ENCODE data around the gene ASPHD2.
"Not testable (repeated sequence)": the region's sequence is repeated elsewhere in the genome, so short reads cannot be mapped to it uniquely, and the experiment has no call there.

Gene ASPHD2

GRCh38 chr22:26399289-26399688 lies 29.8 kb upstream of the ASPHD2 start:
- DNase-seq (ENCODE audit: low spot score) = no peak
- in situ Hi-C loops (cut with MboI; ENCODE audit: low pct_unique_long_range_greater_than_20kb, low sequenced_read_pairs, unreplicated experiment) = no loop called here
- TF ChIP-seq CTCF (IDR thresholded peaks at IDR 0.05; ENCODE audit: extremely low read depth, insufficient read depth, missing control alignments) = no peak

- in situ Hi-C loops (cut with MboI; ENCODE audit: low pct_unique_long_range_greater_than_20kb, low sequenced_read_pairs, unreplicated experiment) = loop anchor here (10.0 kb wide), 1 partner anchor 53 kb away; no protein-coding TSS in a partner anchor
- TF ChIP-seq CTCF (IDR thresholded peaks at IDR 0.05; ENCODE audit: extremely low read depth, insufficient read depth, missing control alignments) = no peak
- DNase-seq (ENCODE audit: low spot score) = no peak
Observed at GRCh38 chr22:26401726-26402125, 27.3 kb upstream of the ASPHD2 start.

GRCh38 chr22:26404851-26405421 lies 24.1 kb upstream of the ASPHD2 start:
- in situ Hi-C loops (cut with MboI; ENCODE audit: low pct_unique_long_range_greater_than_20kb, low sequenced_read_pairs, unreplicated experiment) = loop anchor here (10.0 kb wide), 1 partner anchor 50 kb away; no protein-coding TSS in a partner anchor
- no peak for TF ChIP-seq CTCF (IDR thresholded peaks at IDR 0.05; ENCODE audit: extremely low read depth, insufficient read depth, missing control alignments)
- no peak for DNase-seq (ENCODE audit: low spot score)

- in situ Hi-C loops (cut with MboI; ENCODE audit: low pct_unique_long_range_greater_than_20kb, low sequenced_read_pairs, unreplicated experiment) = loop anchor here (10.0 kb wide), 1 partner anchor 49 kb away; no protein-coding TSS in a partner anchor
- no peak for DNase-seq (ENCODE audit: low spot score)
- no peak for TF ChIP-seq CTCF (IDR thresholded peaks at IDR 0.05; ENCODE audit: extremely low read depth, insufficient read depth, missing control alignments)
Observed at GRCh38 chr22:26406118-26406517, 22.9 kb upstream of the ASPHD2 start.

GRCh38 chr22:26408562-26409220 lies 20.4 kb upstream of the ASPHD2 start:
- DNase-seq (ENCODE audit: low spot score) = not testable (repeated sequence)
- in situ Hi-C loops (cut with MboI; ENCODE audit: low pct_unique_long_range_greater_than_20kb, low sequenced_read_pairs, unreplicated experiment) = loop anchor here (10.0 kb wide), 1 partner anchor 46 kb away; no protein-coding TSS in a partner anchor

- DNase-seq (ENCODE audit: low spot score) = no peak
- in situ Hi-C loops (cut with MboI; ENCODE audit: low pct_unique_long_range_greater_than_20kb, low sequenced_read_pairs, unreplicated experiment) = loop anchor here (10.0 kb wide), 1 partner anchor 45 kb away; no protein-coding TSS in a partner anchor
- no peak for TF ChIP-seq CTCF (IDR thresholded peaks at IDR 0.05; ENCODE audit: extremely low read depth, insufficient read depth, missing control alignments)
Observed at GRCh38 chr22:26409719-26410335, 19.2 kb upstream of the ASPHD2 start.

- in situ Hi-C loops (cut with MboI; ENCODE audit: low pct_unique_long_range_greater_than_20kb, low sequenced_read_pairs, unreplicated experiment) = no loop called here
- DNase-seq (ENCODE audit: low spot score) = no peak
- no peak for TF ChIP-seq CTCF (IDR thresholded peaks at IDR 0.05; ENCODE audit: extremely low read depth, insufficient read depth, missing control alignments)
Observed at GRCh38 chr22:26410386-26410785, 18.7 kb upstream of the ASPHD2 start.

All from GM13977 (cell line).